RCC 7860 (cell line): ENCODE measurements around the gene CCDC9B.

Experiments
- DNase-seq: peaks from one replicate; pipeline ENCODE4 v3.0.0-alpha.2; 2015; ENCODE audit warnings: low spot score
- FAIRE-seq: peaks from 2 replicates; lab custom pipeline; 2012; peaks lifted over from hg19 to GRCh38; lab: Jason Lieb, UNC

Gene CCDC9B

DNA sequence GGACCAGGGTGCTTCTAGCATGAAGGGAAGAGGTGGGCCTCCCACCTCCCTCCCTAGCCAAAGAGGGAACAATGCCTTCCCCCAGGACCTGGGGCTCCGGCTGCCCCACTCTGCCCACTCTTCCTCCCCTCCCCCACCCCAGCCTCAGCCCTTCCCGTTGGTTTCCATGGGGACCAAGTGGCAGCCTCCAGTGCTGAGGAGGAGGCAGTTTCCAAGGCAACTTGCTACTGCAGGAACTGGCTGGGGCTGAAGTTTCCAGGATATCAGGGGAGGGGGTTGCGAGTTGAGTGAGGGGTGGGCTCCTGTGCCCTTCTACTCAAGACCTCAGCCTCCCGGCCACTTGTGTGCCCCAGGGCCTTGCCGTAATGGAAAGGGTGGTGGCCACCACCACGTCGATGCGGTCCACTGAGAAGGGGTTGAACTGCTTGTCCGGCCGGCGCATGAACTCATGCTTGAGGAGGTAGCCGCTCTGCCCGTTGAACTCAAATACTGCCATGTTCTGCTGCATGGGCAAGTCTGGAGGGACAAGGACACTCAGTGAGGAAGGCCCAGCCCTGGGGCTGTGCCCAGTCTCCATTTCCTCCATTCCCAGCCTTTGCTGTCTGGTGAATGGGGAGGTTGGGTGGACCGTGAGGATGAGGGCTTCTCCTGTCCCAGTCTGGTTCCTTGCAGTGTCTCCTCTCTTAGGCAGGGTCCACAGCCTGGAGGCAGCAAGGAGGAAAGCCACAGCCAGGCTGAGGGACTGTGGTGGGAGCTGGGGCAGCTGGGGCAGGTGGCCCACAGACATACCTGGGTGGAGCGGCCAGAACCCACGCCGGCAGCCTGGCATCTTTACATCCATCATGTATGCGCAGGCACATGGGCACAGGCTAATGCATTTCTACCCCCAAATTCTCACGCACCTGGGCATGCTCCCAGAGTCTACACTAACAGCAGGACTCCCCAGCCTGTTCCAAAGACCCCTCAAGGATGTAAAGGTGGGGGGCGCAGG, 46.5 kb downstream of the CCDC9B start:
- no peak for DNase-seq
- FAIRE-seq: no peak

DNA sequence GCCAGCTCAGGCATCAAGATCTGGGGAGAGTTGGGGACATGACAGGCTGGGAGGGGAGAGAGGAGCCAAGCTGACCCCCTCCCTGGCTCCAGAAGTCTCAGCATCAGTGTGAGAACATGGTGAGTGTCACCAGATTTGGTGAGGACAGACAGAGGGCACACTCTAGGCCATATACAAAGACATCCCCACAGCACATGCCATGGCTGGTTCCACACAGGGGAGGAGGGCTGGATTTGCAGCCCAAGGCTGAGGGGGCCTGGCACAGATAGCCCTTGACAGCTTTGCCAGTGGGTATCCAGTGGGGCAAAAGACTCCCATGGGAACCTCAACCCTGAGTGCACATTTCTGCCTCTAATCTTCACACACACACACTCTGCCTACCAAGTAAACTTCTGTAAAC, 47.7 kb downstream of the CCDC9B start:
- FAIRE-seq: no peak
- DNase-seq: no peak

DNA sequence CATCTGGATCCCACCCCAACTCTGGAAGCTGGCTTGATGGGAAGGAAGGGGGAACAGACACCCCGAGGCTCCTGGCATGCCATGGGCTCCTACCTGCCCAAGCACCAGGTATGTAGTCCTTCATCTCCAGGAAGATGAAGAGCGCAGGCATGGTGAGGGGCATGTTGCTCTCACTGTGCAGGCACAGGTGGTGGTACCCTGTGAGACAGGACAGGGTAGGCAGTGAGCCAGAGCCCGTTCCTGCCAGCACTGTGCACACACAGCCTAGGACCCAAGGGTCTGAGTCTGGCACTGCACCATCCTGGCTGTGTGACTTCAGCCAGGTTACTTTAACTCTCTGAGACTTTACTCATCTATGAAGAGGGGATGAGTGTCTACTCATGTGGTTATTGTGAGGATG, 48.5 kb downstream of the CCDC9B start:
- FAIRE-seq (no peak), DNase-seq (no peak)

DNA sequence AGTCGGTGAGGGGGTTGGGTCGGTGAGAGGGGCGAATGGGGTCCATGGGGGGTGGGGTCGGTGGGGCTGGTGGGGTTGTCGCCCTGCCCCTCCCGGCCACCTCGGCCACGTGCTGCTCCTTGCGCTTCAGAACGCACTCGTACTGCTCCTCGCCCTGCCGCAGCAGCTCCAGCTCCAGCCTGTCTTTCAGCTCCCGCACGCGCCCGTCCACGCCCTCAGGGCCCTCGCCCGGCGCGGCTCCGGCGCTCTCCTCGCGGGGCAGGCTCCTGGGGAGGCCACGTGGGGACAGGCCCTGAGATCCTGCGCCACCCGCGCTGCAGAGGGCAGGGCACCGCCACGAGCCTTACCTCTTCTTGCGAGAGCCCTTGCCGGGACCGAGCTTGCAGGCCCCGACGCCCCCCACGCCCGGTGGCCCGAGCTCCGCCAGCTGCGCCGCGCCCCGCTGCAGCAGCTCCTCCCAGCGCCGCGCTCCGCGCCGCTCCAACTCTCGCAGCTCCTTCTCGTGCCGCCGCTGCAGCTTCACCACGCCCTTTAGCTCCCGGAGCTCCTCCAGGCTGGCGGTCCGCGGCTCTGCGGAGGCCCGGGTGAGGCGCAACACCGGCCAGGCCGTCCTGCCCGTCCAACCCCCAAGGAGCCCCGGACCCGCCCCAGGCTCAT, 49.7 kb downstream of the CCDC9B start:
- no peak for FAIRE-seq
- no peak for DNase-seq

DNA sequence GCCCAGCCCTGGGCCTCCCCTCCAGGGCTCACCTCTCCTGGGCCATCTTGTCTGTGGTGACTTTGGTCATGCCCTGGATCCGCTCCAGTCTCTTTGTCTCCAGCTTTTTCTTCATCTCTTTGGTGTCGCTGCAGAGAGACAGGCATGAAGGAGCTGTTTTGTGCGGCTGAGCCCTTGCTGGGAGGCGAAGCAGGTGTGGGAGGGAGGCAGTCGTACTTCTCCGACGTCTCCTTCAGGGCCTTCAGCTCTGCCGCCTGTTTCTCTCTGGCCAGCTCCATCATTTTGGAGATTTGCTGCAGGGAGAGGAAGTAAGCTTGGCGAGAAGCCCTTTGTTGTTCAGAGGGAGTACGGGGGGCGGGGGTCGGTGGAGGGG, 50.2 kb downstream of the CCDC9B start:
- FAIRE-seq (no peak), DNase-seq (no peak)

DNA sequence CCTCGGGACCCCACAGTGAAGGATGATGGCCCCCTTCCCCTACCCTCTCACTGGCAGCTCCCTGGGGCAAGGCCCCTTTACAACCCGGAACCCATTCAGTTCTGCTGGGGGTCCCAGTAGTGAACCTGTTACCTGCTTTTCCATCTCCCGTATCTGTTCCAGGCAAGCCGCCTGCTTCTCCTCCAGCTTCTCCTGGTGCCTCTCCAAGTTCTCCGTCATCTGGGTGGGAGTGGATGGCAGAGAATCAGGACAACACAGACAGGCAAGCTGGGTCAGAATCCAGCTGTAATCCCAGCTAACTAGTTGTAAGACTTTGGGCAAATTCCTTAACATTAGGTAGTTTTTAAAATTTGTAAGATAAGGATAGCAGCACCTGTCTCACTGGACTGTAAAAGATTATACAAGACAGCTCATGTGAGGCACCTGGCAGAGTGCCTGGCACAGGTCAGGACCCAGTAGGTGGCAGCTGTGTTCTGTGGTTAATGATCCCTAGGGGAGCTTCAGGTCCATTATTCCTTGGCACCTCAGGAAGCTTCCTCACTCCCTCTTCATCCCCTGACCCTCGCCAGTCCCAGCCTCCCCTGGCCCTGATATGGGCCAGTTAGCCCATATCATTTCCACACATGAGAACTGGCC, 51.5 kb downstream of the CCDC9B start:
- no peak for DNase-seq
- no peak for FAIRE-seq

DNA sequence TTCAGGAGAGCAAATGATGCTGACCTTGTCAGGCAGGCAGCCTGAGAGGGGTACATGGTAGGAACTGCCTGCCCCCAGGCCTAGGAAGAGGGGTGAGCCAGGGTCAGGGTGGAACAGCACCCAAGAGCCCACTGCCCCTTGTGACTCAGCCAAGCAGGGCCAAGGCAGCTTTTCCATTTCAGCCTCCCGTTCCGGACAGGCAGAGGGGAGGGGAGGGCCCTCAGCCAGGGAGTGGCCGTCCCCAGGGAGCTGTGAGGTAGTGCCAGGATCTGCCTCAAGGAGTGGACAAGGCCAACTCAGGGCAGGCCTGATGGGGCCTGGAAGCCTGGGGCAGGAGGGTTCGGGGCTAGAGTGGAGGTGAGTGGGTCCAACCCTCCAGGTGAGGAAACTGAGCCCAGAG, 52.8 kb downstream of the CCDC9B start:
- FAIRE-seq (no peak), DNase-seq (no peak)

DNA sequence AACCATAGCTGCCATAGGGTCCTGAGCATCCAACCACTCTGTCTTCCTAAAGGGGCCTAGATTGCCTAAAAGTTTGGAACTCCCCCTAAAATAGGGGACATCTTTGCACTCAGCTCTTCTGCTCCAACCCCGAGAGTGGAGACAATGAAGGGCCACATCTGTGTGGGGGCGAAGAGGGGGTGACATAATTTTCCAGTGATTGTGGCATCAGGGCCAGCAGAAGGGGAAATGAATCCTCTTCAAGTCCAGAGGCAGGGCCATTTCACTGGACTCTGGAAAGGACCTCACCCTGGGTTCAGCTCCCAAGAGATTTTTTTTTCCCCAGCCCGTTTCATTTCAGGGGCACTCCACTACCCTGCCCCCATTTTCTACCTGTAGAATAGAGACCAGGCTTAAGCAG, 53.2 kb downstream of the CCDC9B start:
- FAIRE-seq: no peak
- no peak for DNase-seq

DNA sequence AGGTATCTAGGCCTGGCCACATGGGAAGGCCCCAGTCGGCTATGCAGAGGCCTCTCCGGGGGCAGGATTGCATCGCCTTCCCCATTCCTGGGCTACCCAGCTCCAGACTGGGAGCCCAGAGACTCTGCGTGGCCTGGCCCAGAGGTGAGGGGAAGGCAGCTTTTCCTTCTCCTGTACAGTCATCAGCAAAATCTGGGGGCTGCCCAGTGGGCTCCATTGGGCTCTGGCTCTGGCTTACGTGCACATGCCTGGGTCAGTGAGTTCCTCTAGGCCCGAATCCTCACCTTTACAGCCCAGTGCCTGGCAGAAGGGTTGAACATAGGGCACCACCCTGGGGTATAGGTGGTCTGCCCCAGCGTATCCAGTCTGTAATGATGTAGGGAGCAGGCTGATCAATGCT, 53.9 kb downstream of the CCDC9B start:
- FAIRE-seq (no peak), DNase-seq (no peak)

DNA sequence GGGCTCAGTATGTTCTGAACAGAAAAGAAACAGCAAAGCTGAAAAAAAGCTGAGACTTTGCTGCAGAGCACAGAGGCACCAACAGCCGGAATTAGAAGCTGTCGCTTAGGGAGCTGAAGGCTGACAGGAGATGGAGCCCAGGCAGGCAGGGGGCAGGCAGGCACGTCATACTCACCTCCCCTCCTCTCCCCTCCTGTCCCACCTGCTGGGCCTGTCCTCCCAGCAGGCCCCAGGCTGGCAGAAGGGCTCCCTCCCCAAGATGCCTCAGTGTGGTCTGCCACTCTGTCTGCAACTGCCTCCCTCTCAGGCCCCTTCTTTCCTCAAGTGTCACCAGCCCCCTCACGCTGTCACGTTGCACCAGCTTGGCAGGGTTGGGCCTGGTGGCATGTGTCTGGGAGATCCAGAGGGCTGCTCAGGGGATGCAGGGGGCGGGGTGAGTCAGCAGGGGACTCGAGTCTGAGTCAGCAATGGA, 54.6 kb downstream of the CCDC9B start:
- DNase-seq (no peak), FAIRE-seq (no peak)

DNA sequence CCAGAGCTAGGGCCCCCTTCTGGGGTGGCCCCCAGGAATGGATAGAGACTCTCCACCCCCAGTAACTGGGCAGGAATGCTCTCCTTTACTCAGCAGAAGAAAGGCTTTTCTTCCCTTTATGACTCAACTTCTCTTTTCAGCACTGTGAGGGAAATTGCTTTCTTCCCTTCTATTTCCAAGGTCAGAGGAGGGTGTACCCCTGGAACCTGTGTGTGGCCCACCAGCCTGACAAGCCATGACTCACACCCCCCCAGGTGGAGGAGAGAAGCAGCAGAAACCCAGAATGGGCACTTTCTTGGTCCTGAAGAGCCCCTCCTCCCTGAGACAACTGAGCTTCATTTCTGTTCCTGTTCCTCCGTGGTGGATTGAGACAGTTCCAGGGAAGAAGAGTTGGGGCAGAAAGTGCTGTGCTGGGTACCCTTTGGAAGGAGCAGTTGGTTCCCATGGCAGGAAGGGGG, 55.2 kb downstream of the CCDC9B start:
- no peak for FAIRE-seq
- no peak for DNase-seq

DNA sequence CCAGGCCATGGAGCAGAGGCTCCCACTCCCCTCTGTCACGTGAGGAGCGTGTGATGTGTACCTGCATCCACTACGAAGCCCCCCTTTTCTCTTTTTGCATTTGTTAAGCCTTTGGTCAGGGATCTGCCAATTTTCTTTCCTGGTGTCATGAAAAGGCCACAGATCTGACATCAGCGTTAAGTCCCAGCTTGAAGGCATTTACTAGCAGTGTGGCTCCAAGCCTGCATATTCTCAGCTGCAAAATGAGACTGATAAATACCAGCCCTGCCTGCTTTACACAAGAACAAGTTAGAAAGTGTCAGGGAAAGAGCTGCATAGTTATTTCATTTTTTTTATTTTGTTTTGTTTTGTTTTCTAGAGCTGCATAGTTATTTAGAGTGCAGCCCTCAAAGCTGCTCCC, 55.6 kb downstream of the CCDC9B start:
- FAIRE-seq (no peak), DNase-seq (no peak)

DNA sequence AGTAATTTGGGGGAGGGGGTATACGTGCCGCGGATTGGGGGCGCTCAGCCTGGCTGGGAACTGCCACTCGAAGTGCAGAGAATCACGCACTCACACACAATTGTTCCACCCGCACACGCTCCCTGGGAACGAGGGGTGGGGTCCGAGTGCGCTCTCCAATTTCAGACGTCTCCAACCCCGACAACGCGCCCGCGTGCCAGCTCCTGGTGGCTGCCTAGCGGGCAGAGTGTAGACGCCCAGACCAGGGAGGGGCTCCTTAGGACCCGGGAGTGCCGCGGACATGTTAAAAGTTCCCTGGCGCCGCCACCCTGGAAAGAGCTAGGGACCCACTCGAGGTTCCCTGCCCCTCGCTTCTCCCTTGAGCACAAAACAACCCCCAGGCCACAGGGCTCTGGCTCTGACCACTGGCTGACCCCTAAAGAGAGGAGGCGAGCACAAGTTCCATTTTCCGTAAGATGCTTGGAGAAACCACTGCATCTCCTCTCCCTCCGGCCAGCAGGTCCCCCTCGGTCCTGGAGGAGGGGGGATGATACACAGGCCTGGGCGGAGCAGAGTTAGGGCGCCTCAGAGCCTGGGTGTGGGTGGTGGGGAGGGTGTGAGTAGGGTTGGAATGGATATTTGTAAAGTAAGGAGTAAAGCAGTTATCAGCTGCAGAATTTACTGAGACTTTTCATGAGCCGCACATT, 57.0 kb downstream of the CCDC9B start:
- FAIRE-seq (no peak), DNase-seq (no peak)

DNA sequence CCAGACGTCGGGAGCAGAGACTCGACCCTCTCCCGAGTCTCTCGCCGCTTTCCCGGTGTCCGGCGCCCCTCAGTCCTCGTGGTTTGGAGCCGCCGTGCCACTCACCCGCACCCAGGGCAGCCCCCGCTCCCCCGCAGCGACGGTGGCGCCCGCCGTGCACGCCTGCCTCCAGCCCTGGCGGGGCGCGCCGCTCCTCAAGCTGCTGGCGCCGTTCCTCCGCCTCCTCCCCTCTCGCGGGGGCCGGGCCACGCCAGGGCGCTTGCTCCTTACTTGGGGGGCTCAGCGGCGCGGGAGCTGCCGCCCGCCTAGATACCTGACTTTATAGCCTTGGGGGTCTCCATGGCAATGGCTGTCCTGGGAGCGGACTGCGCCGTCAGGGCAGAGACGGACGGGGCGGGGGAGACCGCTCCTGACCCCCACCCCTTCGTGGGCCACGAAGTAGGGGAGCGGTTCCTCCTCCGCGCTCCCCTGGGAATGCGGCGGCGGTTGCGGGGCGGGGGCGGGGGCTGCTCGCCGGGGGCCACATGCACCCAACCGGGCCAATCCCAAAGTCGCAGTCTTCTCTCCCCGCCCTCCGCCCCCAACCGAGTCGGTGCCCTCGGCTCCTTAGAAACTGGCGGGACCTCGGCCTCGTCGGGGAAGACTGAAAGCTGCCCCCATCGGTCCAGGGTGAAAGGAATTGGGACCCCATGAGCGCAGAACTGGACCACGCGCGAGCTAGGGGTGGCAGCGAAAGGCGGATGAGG, 57.7 kb downstream of the CCDC9B start, which contains the start of gene ANKRD63:
TSS of gene ANKRD63 (minus strand) at position 196 of the 746 bp plus-strand sequence. CDS start 478 bp downstream, outside the sequence.
- FAIRE-seq (no peak), DNase-seq (no peak)

DNA sequence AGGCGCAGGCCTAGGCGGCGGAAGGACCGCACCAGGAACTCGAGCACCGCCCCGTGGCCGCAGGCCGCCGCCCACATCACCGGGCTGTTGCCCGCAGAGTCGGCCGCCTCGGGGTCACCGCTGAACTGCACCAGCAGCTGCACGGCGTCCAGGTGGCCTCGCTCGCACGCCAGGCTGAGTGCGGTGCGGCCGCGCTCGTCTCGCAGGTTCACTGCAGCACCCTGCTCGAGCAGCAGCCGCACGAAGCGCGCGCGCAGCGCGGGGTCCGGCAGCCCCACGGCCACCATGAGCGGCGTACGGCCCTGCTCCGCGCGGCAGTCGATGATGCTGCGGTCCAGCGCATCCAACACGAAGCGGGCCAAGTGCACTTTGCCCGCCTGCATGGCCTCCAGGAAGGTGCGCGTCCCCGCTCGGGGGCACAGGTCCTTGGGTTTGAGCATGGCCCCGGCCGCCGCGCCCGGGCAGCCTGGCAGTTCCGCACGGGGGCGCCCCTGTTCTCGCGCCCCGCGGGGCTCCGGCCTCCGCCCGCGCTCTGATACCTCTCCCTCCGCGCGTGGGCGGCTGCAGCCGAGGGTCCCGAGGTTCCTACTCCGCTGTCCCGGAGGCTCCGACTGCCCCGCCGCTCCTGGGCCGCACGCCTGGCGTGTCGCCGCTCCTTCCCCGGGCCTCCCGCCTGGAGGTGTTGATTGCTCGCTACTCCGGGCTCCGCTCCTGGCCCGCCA, 58.4 kb downstream of the CCDC9B start:
- FAIRE-seq (no peak), DNase-seq (no peak)

DNA sequence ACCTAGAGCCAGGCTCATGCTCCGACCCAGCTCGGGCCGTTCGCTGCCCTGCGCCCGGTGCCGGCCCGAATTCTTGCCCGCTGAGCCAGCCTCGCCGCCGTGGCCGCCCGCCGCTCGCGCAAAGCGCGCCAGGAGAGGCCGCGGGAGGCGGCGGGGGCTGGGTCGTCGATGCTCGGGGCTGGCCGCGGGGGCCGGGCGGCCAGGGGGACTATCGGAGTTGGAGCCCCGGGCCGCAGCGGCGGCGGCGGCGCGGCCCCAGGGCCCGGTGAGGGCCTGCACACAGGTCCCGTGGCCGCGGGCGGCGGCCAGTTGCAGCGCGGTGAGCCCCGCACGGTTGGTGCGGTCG, 59.0 kb downstream of the CCDC9B start:
- DNase-seq (no peak), FAIRE-seq (no peak)
